ENCODE data around the gene PPP2R2D.

The PPP2R2D gene

GRCh38 chr10:132003282-132003924 is 102.6 kb downstream of the PPP2R2D start:
- DNase-seq = no peak

GRCh38 chr10:132004052-132004451 is 103.2 kb downstream of the PPP2R2D start:
- DNase-seq = no peak

- DNase-seq = no peak
These were observed 104.3 kb downstream of the PPP2R2D start for GRCh38 chr10:132005147-132005546.

- no peak for DNase-seq
These were observed 106.2 kb downstream of the PPP2R2D start for GRCh38 chr10:132006966-132007365.

GRCh38 chr10:132007681-132008080 is 106.9 kb downstream of the PPP2R2D start:
- DNase-seq = no peak
